Measurements from ENCODE around the gene ZFYVE27. TPM values are rescaled to one million over a fixed set of nuclear protein-coding genes. Genes with fewer than 3 reads are reported as not detected.

Gene ZFYVE27
- total RNA-seq, 2 donors from 2014 or later = 45.9 to 47.9 TPM

DNA sequence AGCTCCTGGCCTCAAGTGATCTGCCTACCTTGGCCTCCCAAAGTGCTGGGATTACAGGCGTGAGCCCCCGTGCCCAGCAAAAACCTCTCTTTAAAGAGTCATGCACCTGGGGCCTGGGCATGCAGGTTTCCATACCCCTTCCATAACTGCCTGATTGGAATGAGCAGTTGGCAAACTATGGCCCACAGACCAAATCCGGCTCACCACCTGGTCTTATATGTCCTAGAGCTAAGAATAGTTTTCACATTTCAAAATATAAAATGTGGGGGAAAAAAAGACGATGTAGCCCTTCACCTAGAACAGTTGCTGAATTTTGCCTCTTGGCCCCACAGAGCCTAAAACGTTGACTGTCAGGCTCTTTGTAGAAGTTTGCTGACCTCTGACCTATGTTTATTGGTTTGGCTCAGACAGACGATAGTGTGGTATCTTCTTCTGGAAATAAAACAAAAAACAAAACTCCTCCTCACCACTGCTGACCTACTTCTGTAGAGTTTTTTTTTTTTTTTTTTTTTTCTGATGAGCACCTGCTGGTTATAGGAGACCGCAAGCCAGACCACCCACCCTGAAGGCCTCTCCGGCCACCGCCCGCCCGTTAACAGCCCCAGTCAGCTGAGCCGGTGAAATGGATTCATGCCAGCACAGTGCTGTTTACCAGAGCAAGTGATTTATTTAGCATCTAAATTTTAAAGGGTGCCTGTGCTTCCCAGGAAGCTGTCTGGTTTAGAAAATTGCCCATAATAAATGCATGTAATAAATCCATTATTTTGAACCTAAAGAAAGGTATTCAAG is 68.4 kb downstream of the ZFYVE27 start:
- DNase-seq = no peak
- no peaks in the 10 kb centered on the region for H3K27me3 ChIP-seq
- TF ChIP-seq, protein P1, sequence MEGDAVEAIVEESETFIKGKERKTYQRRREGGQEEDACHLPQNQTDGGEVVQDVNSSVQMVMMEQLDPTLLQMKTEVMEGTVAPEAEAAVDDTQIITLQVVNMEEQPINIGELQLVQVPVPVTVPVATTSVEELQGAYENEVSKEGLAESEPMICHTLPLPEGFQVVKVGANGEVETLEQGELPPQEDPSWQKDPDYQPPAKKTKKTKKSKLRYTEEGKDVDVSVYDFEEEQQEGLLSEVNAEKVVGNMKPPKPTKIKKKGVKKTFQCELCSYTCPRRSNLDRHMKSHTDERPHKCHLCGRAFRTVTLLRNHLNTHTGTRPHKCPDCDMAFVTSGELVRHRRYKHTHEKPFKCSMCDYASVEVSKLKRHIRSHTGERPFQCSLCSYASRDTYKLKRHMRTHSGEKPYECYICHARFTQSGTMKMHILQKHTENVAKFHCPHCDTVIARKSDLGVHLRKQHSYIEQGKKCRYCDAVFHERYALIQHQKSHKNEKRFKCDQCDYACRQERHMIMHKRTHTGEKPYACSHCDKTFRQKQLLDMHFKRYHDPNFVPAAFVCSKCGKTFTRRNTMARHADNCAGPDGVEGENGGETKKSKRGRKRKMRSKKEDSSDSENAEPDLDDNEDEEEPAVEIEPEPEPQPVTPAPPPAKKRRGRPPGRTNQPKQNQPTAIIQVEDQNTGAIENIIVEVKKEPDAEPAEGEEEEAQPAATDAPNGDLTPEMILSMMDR (IDR thresholded peaks at IDR 0.05) = no peak
- intact Hi-C loops (cut with DNase I) = no loop called here
- no peaks in the 10 kb centered on the region for H3K36me3 ChIP-seq
- H3K9me3 ChIP-seq = no peaks in the 10 kb centered on the region
- no peak overlapping the region for H3K9ac ChIP-seq (ENCODE audit: low read depth in 2 of 2, low read length in 2 of 2)
- H3K27ac ChIP-seq = no peak overlapping the region
- no peaks in the 10 kb centered on the region for H3K4me1 ChIP-seq
- H3K4me3 ChIP-seq = no peak overlapping the region

DNA sequence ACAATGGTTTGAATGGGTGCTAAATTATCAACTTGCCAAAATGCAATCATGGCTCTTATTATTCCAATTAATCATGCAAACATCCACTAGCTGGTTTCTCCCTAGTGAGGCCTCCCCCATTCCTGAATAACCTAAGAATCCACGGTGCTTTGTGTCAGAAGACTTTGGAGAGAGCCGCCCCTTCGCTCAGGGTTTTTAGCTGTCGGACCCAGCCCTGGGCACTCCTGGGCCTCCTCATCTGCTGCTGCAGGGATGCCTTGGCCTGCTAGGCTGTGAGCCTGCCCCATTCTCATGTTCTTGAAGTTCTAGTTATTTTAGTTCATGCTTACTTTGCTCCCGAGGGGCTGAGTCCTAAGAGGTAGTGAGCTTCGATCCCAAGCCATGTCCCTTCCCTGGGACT is 69.0 kb downstream of the ZFYVE27 start:
- H3K27me3 ChIP-seq = no peaks in the 10 kb centered on the region
- H3K27ac ChIP-seq = no peak overlapping the region
- DNase-seq = no peak
- TF ChIP-seq, protein P1 (IDR thresholded peaks at IDR 0.05) = no peak
- H3K36me3 ChIP-seq = no peaks in the 10 kb centered on the region
- H3K9ac ChIP-seq (ENCODE audit: low read depth in 2 of 2, low read length in 2 of 2) = no peak overlapping the region
- H3K4me3 ChIP-seq = no peak overlapping the region
- H3K9me3 ChIP-seq = no peaks in the 10 kb centered on the region
- intact Hi-C loops (cut with DNase I) = no loop called here
- no peaks in the 10 kb centered on the region for H3K4me1 ChIP-seq

- TF ChIP-seq, protein P1 (IDR thresholded peaks at IDR 0.05) = no peak
- no peaks in the 10 kb centered on the region for H3K9me3 ChIP-seq
- no peaks in the 10 kb centered on the region for H3K4me1 ChIP-seq
- intact Hi-C loops (cut with DNase I) = no loop called here
- H3K9ac ChIP-seq (ENCODE audit: low read depth in 2 of 2, low read length in 2 of 2) = no peak overlapping the region
- H3K36me3 ChIP-seq = no peaks in the 10 kb centered on the region
- DNase-seq = no peak
- no peak overlapping the region for H3K27ac ChIP-seq
- no peak overlapping the region for H3K4me3 ChIP-seq
- no peaks in the 10 kb centered on the region for H3K27me3 ChIP-seq
Measured at GRCh38 chr10:97810446-97810845, 73.5 kb downstream of the ZFYVE27 start.

Other genes with a start within 250 kb of the ZFYVE27 start
- 10 to 100 TPM; 43.7 to 62.2 TPM for gene MMS19, start 238.7 kb upstream of the ZFYVE27 start, total RNA-seq
- gene UBTD1, start 238.2 kb upstream of the ZFYVE27 start, total RNA-seq = 1 to 10 TPM; 1.8 to 3.2 TPM
- under 1 TPM in 1 of 2 donors, not detected in 1; 0.24 TPM for gene ANKRD2, start 164.3 kb upstream of the ZFYVE27 start, total RNA-seq
- under 1 TPM in 1 of 2 donors, not detected in 1; 0.49 TPM for gene HOGA1, start 152.7 kb upstream of the ZFYVE27 start, total RNA-seq
- gene C10orf62, start 147.4 kb upstream of the ZFYVE27 start, total RNA-seq = not detected
- gene MORN4, start 103.6 kb upstream of the ZFYVE27 start, total RNA-seq = 1 to 10 TPM; 1.8 to 2.3 TPM
- 10 to 100 TPM; 10.6 to 11.0 TPM for gene PI4K2A, start 96.5 kb upstream of the ZFYVE27 start, total RNA-seq
- 10 to 100 TPM; 26.6 to 34.8 TPM for gene AVPI1, start 49.9 kb upstream of the ZFYVE27 start, total RNA-seq
- gene MARVELD1, start 23.4 kb upstream of the ZFYVE27 start, total RNA-seq = 10 to 100 TPM; 25.7 to 31.7 TPM
- gene SFRP5, start 34.9 kb downstream of the ZFYVE27 start, total RNA-seq = 1 to 10 TPM in 1 of 2 donors, under 1 TPM in 1; 0.57 to 1.2 TPM
- under 1 TPM; 0.22 to 0.72 TPM for gene GOLGA7B, start 112.7 kb downstream of the ZFYVE27 start, total RNA-seq

Measured in colonic mucosa (tissue), 4 donors.